SH-SY5Y (cell line): ENCODE results near the gene PPFIA1.

Source experiments
- GATA2 ChIP-seq: IDR thresholded peaks from 2 replicates; pipeline ENCODE4 v1.6.1; 2011; ENCODE audit warnings: mild to moderate bottlenecking, low read depth, low read length
- GATA3 ChIP-seq: IDR thresholded peaks from 2 replicates; pipeline ENCODE4 v1.6.1; 2011; ENCODE audit warnings: low read depth, mild to moderate bottlenecking, low read length, moderate library complexity

GRCh38 chr11:70389201-70389600 lies 118.7 kb downstream of the PPFIA1 start:
- TF ChIP-seq GATA3: no peak
- no peak for TF ChIP-seq GATA2
